Astrocyte of the spinal cord (primary cell): Measurements from ENCODE around the gene FCRLA.
"Not testable (repeated sequence)": the region's sequence is repeated elsewhere in the genome, so short reads cannot be mapped to it uniquely, and the experiment has no call there.

Source experiments
- DNase-seq: peaks from one replicate; pipeline ENCODE4 v3.0.0; 2011; ENCODE audit warnings: low read depth, low spot score
- H3K4me3 ChIP-seq: 2 replicates; pipeline ENCODE4 v1.5.1; 2011; ENCODE audit warnings: low read depth, mild to moderate bottlenecking, low read length, moderate library complexity
- CTCF ChIP-seq: IDR thresholded peaks from 2 replicates; pipeline ENCODE4 v1.5.1; 2012; ENCODE audit warnings: low read depth, mild to moderate bottlenecking, low read length, inconsistent platforms
- in situ Hi-C: cut with HindIII; loops from 2 replicates; pipeline ENCODE4 v1.10.0; 2017; ENCODE audit warnings: low sequenced_read_pairs

The FCRLA gene

GRCh38 chr1:161723459-161724141, 16.6 kb downstream of the FCRLA start:
- H3K4me3 ChIP-seq: no peak overlapping the region
- DNase-seq: no peak
- no peak for TF ChIP-seq CTCF
- in situ Hi-C loops: no loop called here

- H3K4me3 ChIP-seq: peak overlapping the region; percentile 59
- not testable (repeated sequence) for DNase-seq
- in situ Hi-C loops: loop anchor here (25.0 kb wide), 1 partner anchor 88 kb away; the partner anchor contains the start of gene FCGR3B
Measured at GRCh38 chr1:161725258-161725907, 18.4 kb downstream of the FCRLA start.

GRCh38 chr1:161725908-161726472, 19.0 kb downstream of the FCRLA start:
- peak; percentile 47 for DNase-seq
- H3K4me3 ChIP-seq: peak overlapping the region; percentile 59
- peak; percentile 38 for TF ChIP-seq CTCF
- in situ Hi-C loops: loop anchor here (25.0 kb wide), 1 partner anchor 89 kb away; the partner anchor contains the start of gene FCGR3B

- DNase-seq: peak; percentile 75
- in situ Hi-C loops: loop anchor here (25.0 kb wide), 1 partner anchor 89 kb away; the partner anchor contains the start of gene FCGR3B
- peak overlapping the region; percentile 59 for H3K4me3 ChIP-seq
- no peak for TF ChIP-seq CTCF
Measured at GRCh38 chr1:161726473-161727255, 19.6 kb downstream of the FCRLA start.

GRCh38 chr1:161727256-161727924, 20.4 kb downstream of the FCRLA start:
- DNase-seq: peak; percentile 87
- TF ChIP-seq CTCF: no peak
- peak overlapping the region; percentile 59 for H3K4me3 ChIP-seq
- in situ Hi-C loops: loop anchor here (25.0 kb wide), 1 partner anchor 90 kb away; the partner anchor contains the start of gene FCGR3B

- TF ChIP-seq CTCF: no peak
- DNase-seq: no peak
- in situ Hi-C loops: loop anchor here (25.0 kb wide), 1 partner anchor 91 kb away; the partner anchor contains the start of gene FCGR3B
- no peak overlapping the region for H3K4me3 ChIP-seq
Measured at GRCh38 chr1:161728376-161729226, 21.6 kb downstream of the FCRLA start.
